Stomach smooth muscle (tissue), 2 donors: ENCODE results near the gene RGS10.
A peak's percentile ranks its signal among the peaks of the same experiment; 100 is the strongest.

Experiments used
- H3K27ac ChIP-seq: one replicate; pipeline ENCODE4 v1.7.0; 2013; ENCODE audit warnings: mild to moderate bottlenecking, low read length, inconsistent platforms
- H3K27me3 ChIP-seq, 2 donors: one replicate each; pipeline ENCODE4 v1.7.0; 2013; ENCODE audit warnings: low read length in 2 of 2; ENCODE audit not compliant: insufficient read depth in 2 of 2, control insufficient read depth in 1 of 2
- H3K36me3 ChIP-seq, 2 donors: one replicate each; pipeline ENCODE4 v1.7.0; 2013; ENCODE audit warnings: low read length in 2 of 2; ENCODE audit not compliant: control insufficient read depth in 2 of 2, insufficient read depth in 2 of 2
- H3K4me1 ChIP-seq: one replicate; pipeline ENCODE4 v1.7.0; 2013; ENCODE audit warnings: low read length; ENCODE audit not compliant: control insufficient read depth, insufficient read depth
- H3K4me3 ChIP-seq, 2 donors: one replicate each; pipeline ENCODE4 v1.7.0; 2013; ENCODE audit warnings: low read length in 2 of 2
- H3K9ac ChIP-seq, 2 donors: one replicate each; pipeline ENCODE4 v1.7.0; 2013; ENCODE audit warnings: low read length in 2 of 2, mild to moderate bottlenecking in 1 of 2
- H3K9me3 ChIP-seq, 2 donors: one replicate each; pipeline ENCODE4 v1.7.0; 2013; ENCODE audit warnings: low read length in 2 of 2; ENCODE audit not compliant: control insufficient read depth in 2 of 2
- donor health status: healthy.
- donor health status: Pancreatic carcinoma.

Gene RGS10

GRCh38 chr10:119480667-119481066 is 61.9 kb downstream of the RGS10 start:
- Histone ChIP-seq H3K4me1 (peaks cover 21% of the 10 kb centered on the region), H3K36me3 (no peaks in the 10 kb centered on the region), H3K27me3 (peaks cover 0 to 2% of the 10 kb centered on the region in 2 donors), H3K4me3 (no peak overlapping the region), H3K9ac (peak overlapping the region in 1 of 2 donors; percentile 29), H3K27ac (peak overlapping the region; percentile 49), H3K9me3 (no peaks in the 10 kb centered on the region)

GRCh38 chr10:119479532-119479931 is 63.0 kb downstream of the RGS10 start:
- H3K9me3 ChIP-seq, result no peaks in the 10 kb centered on the region
- H3K4me1 ChIP-seq, result peaks cover 21% of the 10 kb centered on the region
- no peaks in the 10 kb centered on the region for H3K36me3 ChIP-seq
- peaks cover 0 to 4% of the 10 kb centered on the region in 2 donors for H3K27me3 ChIP-seq
- peak overlapping the region; percentile 9 to 64 for H3K4me3 ChIP-seq
- H3K27ac ChIP-seq, result peak overlapping the region; percentile 75
- no peak overlapping the region for H3K9ac ChIP-seq

GRCh38 chr10:119478811-119479341 is 63.6 kb downstream of the RGS10 start:
- no peaks in the 10 kb centered on the region for H3K36me3 ChIP-seq
- peak overlapping the region; percentile 75 for H3K27ac ChIP-seq
- peaks cover 0 to 4% of the 10 kb centered on the region in 2 donors for H3K27me3 ChIP-seq
- H3K9me3 ChIP-seq, result no peaks in the 10 kb centered on the region
- peaks cover 21% of the 10 kb centered on the region for H3K4me1 ChIP-seq
- peak overlapping the region; percentile 9 to 64 for H3K4me3 ChIP-seq
- H3K9ac ChIP-seq, result peak overlapping the region in 1 of 2 donors; percentile 55

GRCh38 chr10:119478111-119478802 is 64.3 kb downstream of the RGS10 start:
- H3K9me3 ChIP-seq, result no peaks in the 10 kb centered on the region
- peaks cover 21% of the 10 kb centered on the region for H3K4me1 ChIP-seq
- H3K27me3 ChIP-seq, result peaks cover 0 to 3% of the 10 kb centered on the region in 2 donors
- peak overlapping the region in 1 of 2 donors; percentile 55 for H3K9ac ChIP-seq
- H3K27ac ChIP-seq, result peak overlapping the region; percentile 75
- no peak overlapping the region for H3K4me3 ChIP-seq
- H3K36me3 ChIP-seq, result no peaks in the 10 kb centered on the region

- Histone ChIP-seq H3K36me3 (no peaks in the 10 kb centered on the region), H3K4me3 (no peak overlapping the region), H3K27me3 (peaks cover 0 to 2% of the 10 kb centered on the region in 2 donors), H3K9me3 (no peaks in the 10 kb centered on the region), H3K27ac (no peak overlapping the region), H3K9ac (no peak overlapping the region), H3K4me1 (peaks cover 21% of the 10 kb centered on the region)
These were observed 65.1 kb downstream of the RGS10 start for GRCh38 chr10:119477444-119477843.

- Histone ChIP-seq H3K27ac (no peak overlapping the region), H3K9me3 (no peaks in the 10 kb centered on the region), H3K36me3 (no peaks in the 10 kb centered on the region), H3K4me1 (peaks cover 10% of the 10 kb centered on the region), H3K4me3 (no peak overlapping the region), H3K27me3 (peaks cover 0 to 2% of the 10 kb centered on the region in 2 donors), H3K9ac (no peak overlapping the region)
These were observed 67.9 kb downstream of the RGS10 start for GRCh38 chr10:119474606-119475005.

- no peaks in the 10 kb centered on the region for H3K36me3 ChIP-seq
- H3K4me1 ChIP-seq, result peaks cover 2% of the 10 kb centered on the region
- no peak overlapping the region for H3K4me3 ChIP-seq
- no peaks in the 10 kb centered on the region for H3K9me3 ChIP-seq
- no peak overlapping the region for H3K27ac ChIP-seq
- peaks cover 0 to 2% of the 10 kb centered on the region in 2 donors for H3K27me3 ChIP-seq
- H3K9ac ChIP-seq, result no peak overlapping the region
These were observed 68.7 kb downstream of the RGS10 start for GRCh38 chr10:119473771-119474170.

- Histone ChIP-seq H3K27me3 (peaks cover 0 to 2% of the 10 kb centered on the region in 2 donors), H3K36me3 (no peaks in the 10 kb centered on the region), H3K27ac (no peak overlapping the region), H3K9me3 (no peaks in the 10 kb centered on the region), H3K4me1 (no peaks in the 10 kb centered on the region), H3K9ac (no peak overlapping the region), H3K4me3 (no peak overlapping the region)
These were observed 71.4 kb downstream of the RGS10 start for GRCh38 chr10:119470920-119471702.

GRCh38 chr10:119469846-119470245 is 72.7 kb downstream of the RGS10 start:
- H3K4me1 ChIP-seq, result no peaks in the 10 kb centered on the region
- no peaks in the 10 kb centered on the region for H3K36me3 ChIP-seq
- no peak overlapping the region for H3K27ac ChIP-seq
- H3K4me3 ChIP-seq, result no peak overlapping the region
- H3K9me3 ChIP-seq, result no peaks in the 10 kb centered on the region
- no peak overlapping the region for H3K9ac ChIP-seq
- peaks cover 0 to 1% of the 10 kb centered on the region in 2 donors for H3K27me3 ChIP-seq

GRCh38 chr10:119469325-119469707 is 73.2 kb downstream of the RGS10 start:
- Histone ChIP-seq H3K27ac (no peak overlapping the region), H3K9ac (no peak overlapping the region), H3K36me3 (no peaks in the 10 kb centered on the region), H3K4me1 (no peaks in the 10 kb centered on the region), H3K27me3 (no peaks in the 10 kb centered on the region), H3K4me3 (no peak overlapping the region), H3K9me3 (no peaks in the 10 kb centered on the region)
